HEK293 (cell line): ENCODE data around the gene MCRIP2.
A peak's percentile ranks its signal among the peaks of the same experiment; 100 is the strongest.

Experiments
- CTCF ChIA-PET: fragments of 350-600 bp; formaldehyde crosslinking; extraction: SDS; loops from one replicate; lab custom pipeline; 2021; ENCODE audit warnings: antibody characterized with exemption; lab: Yijun Ruan, JAX
- POLR2A ChIA-PET: fragments of 300-600 bp; formaldehyde crosslinking; extraction: SDS; loops from one replicate; lab custom pipeline; 2020; ENCODE audit warnings: antibody characterized with exemption, inconsistent platforms; lab: Yijun Ruan, JAX
- H3K27ac ChIP-seq: fragments of 200-500 bp; sonication (Bioruptor generic); 2 replicates; pipeline ENCODE4 v1.5.1; 2014; ENCODE audit warnings: low read depth, low read length, control low read depth, inconsistent platforms; ENCODE audit errors: extremely low read depth
- H3K36me3 ChIP-seq, 2 experiments: fragments of 200-500 bp in 1 of 2; sonication (Bioruptor generic) in 1 of 2; 1 replicate in 1 of 2; 2 replicates in 1 of 2; pipeline ENCODE4 v1.5.1; 2014 to 2017; ENCODE audit warnings: inconsistent platforms in 2 of 2, low read length in 2 of 2; ENCODE audit not compliant: control insufficient read depth in 2 of 2, insufficient read depth in 1 of 2
- H3K4me1 ChIP-seq: fragments of 200-500 bp; sonication (Bioruptor generic); 2 replicates; pipeline ENCODE4 v1.5.1; 2014; ENCODE audit warnings: mild to moderate bottlenecking, low read length, inconsistent platforms; ENCODE audit not compliant: control insufficient read depth, insufficient read depth
- H3K4me3 ChIP-seq: 2 replicates; pipeline ENCODE4 v1.5.1; 2011; ENCODE audit warnings: low read depth, mild to moderate bottlenecking, control low read depth, low read length, moderate library complexity
- H3K9me3 ChIP-seq: fragments of 200-500 bp; sonication (Bioruptor generic); 2 replicates; pipeline ENCODE4 v1.5.1; 2014; ENCODE audit warnings: low read depth, low read length, inconsistent platforms; ENCODE audit not compliant: control insufficient read depth, insufficient read depth
- GLI4 ChIP-seq: fragments of 450-650 bp; formaldehyde crosslinking; IDR thresholded peaks from 2 replicates; pipeline ENCODE4 v1.5.1; 2016; ENCODE audit warnings: missing biosample characterization, missing genetic modification characterization
- GLIS1 ChIP-seq: fragments of 450-650 bp; formaldehyde crosslinking; IDR thresholded peaks from 2 replicates; pipeline ENCODE4 v1.5.1; 2016; ENCODE audit warnings: missing biosample characterization, missing genetic modification characterization
- KLF8 ChIP-seq: fragments of 450-650 bp; formaldehyde crosslinking; IDR thresholded peaks from 2 replicates; pipeline ENCODE4 v1.5.1; 2016; ENCODE audit warnings: missing biosample characterization, missing genetic modification characterization
- PBX3 ChIP-seq: sonication (generic); formaldehyde crosslinking; IDR thresholded peaks from 2 replicates; pipeline ENCODE4 v1.8.1; 2022; ENCODE audit warnings: mild to moderate bottlenecking, moderate library complexity, missing genetic modification reagents
- RBAK ChIP-seq: fragments of 450-650 bp; formaldehyde crosslinking; IDR thresholded peaks from 2 replicates; pipeline ENCODE4 v1.5.1; 2016; ENCODE audit warnings: missing biosample characterization, missing genetic modification characterization
- REST ChIP-seq: fragments of 450-650 bp; formaldehyde crosslinking; IDR thresholded peaks from 2 replicates; pipeline ENCODE4 v1.5.1; 2016; ENCODE audit warnings: missing biosample characterization, missing genetic modification characterization
- SP7 ChIP-seq: fragments of 450-650 bp; formaldehyde crosslinking; IDR thresholded peaks from 2 replicates; pipeline ENCODE4 v1.5.1; 2016; ENCODE audit warnings: missing biosample characterization, missing genetic modification characterization
- ZEB2 ChIP-seq: fragments of 450-650 bp; formaldehyde crosslinking; IDR thresholded peaks from 2 replicates; pipeline ENCODE4 v1.5.1; 2016; ENCODE audit warnings: missing biosample characterization, missing genetic modification characterization
- ZNF146 ChIP-seq: fragments of 450-650 bp; formaldehyde crosslinking; IDR thresholded peaks from 2 replicates; pipeline ENCODE4 v1.5.1; 2016; ENCODE audit warnings: missing biosample characterization, missing genetic modification characterization
- ZNF175 ChIP-seq: fragments of 450-650 bp; formaldehyde crosslinking; IDR thresholded peaks from 2 replicates; pipeline ENCODE4 v1.5.1; 2016; ENCODE audit warnings: missing biosample characterization, missing genetic modification characterization
- ZNF266 ChIP-seq: fragments of 450-650 bp; formaldehyde crosslinking; IDR thresholded peaks from 2 replicates; pipeline ENCODE4 v1.5.1; 2016; ENCODE audit warnings: missing biosample characterization, missing genetic modification characterization, low read depth
- ZNF311 ChIP-seq: fragments of 450-650 bp; formaldehyde crosslinking; IDR thresholded peaks from 2 replicates; pipeline ENCODE4 v1.5.1; 2017; ENCODE audit warnings: missing biosample characterization, missing genetic modification characterization, borderline replicate concordance
- ZNF416 ChIP-seq: fragments of 450-650 bp; formaldehyde crosslinking; IDR thresholded peaks from 2 replicates; pipeline ENCODE4 v1.5.1; 2016; ENCODE audit warnings: missing biosample characterization, missing genetic modification characterization
- ZNF530 ChIP-seq: fragments of 450-650 bp; formaldehyde crosslinking; IDR thresholded peaks from 2 replicates; pipeline ENCODE4 v1.5.1; 2016; ENCODE audit warnings: low read depth, missing biosample characterization, missing genetic modification characterization
- ZNF561 ChIP-seq: fragments of 450-650 bp; IDR thresholded peaks from 2 replicates; pipeline ENCODE4 v1.5.1; 2018; ENCODE audit warnings: missing biosample characterization, missing genetic modification characterization, borderline replicate concordance
- ZNF645 ChIP-seq: fragments of 450-650 bp; formaldehyde crosslinking; IDR thresholded peaks from 2 replicates; pipeline ENCODE4; 2016; ENCODE audit warnings: missing biosample characterization, missing genetic modification characterization
- ZNF777 ChIP-seq: fragments of 450-650 bp; formaldehyde crosslinking; IDR thresholded peaks from 2 replicates; pipeline ENCODE4 v1.5.1; 2017; ENCODE audit warnings: missing biosample characterization, missing genetic modification characterization, borderline replicate concordance
- ZNF843 ChIP-seq: fragments of 450-650 bp; formaldehyde crosslinking; IDR thresholded peaks from 2 replicates; pipeline ENCODE4 v1.5.1; 2016; ENCODE audit warnings: missing biosample characterization, missing genetic modification characterization
- TF ChIP-seq, protein P1 (sequence below): fragments of 450-650 bp; IDR thresholded peaks from 2 replicates; pipeline ENCODE4 v1.5.1; 2018; ENCODE audit warnings: missing biosample characterization, missing genetic modification characterization
- TF ChIP-seq, protein P2 (sequence below): fragments of 450-650 bp; formaldehyde crosslinking; optimal IDR thresholded peaks from 2 replicates; pipeline ENCODE3; 2016; ENCODE audit warnings: missing biosample characterization, mild to moderate bottlenecking, missing genetic modification characterization
- TF ChIP-seq, protein P3 (sequence below): IDR thresholded peaks from 2 replicates; pipeline ENCODE4 v1.6.1; 2011; ENCODE audit warnings: mild to moderate bottlenecking, low read depth, low read length, borderline replicate concordance
- TF ChIP-seq, protein P4 (sequence below): fragments of 450-650 bp; formaldehyde crosslinking; IDR thresholded peaks from 2 replicates; pipeline ENCODE4 v1.5.1; 2017; ENCODE audit warnings: missing biosample characterization, missing genetic modification characterization

Gene MCRIP2

DNA sequence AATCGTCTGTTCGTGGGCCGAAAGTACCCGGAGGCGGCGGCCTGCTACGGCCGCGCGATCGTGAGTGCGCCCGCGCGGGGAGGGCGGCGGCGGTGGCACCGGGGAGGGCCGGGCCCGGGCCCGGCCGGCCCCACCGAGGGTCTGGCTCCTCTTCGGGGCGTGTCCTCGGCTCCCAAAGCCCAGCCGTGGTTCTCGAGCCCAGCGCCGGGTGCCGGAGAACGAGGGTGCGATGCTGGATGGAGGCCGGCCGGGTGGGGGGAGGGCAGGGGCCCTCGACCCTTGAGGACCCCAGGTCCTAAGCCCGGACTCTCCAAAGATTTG lies 39.0 kb downstream of the MCRIP2 start:
- ChIA-PET CTCF (no interaction called here), POLR2A (interaction anchor here (0.9 to 5.4 kb wide), 10 partner anchors 9 to 108 kb away, joined by 3 to 57 read pairs (median 4); partner anchors contain the start of genes ANTKMT, CHTF18, RHOT2 and RPUSD1)
- Histone ChIP-seq H3K27ac (peak overlapping the region; percentile 97), H3K4me3 (peak overlapping the region; percentile 82), H3K9me3 (no peaks in the 10 kb centered on the region), H3K36me3 (peaks cover 3 to 42% of the 10 kb centered on the region in 2 experiments; a peak in 1 of 3 replicates), H3K4me1 (peaks cover 14% of the 10 kb centered on the region; the same call in 1 of the 2 replicates)
- TF ChIP-seq GLIS1 = no peak
- no peak for TF ChIP-seq KLF8
- no peak for TF ChIP-seq ZNF266 (tag by site-specific recombination)
- no peak for TF ChIP-seq ZNF311 (tag by site-specific recombination)
- no peak for TF ChIP-seq GLI4
- no peak for TF ChIP-seq ZNF843 (tag by site-specific recombination)
- TF ChIP-seq, protein P1, sequence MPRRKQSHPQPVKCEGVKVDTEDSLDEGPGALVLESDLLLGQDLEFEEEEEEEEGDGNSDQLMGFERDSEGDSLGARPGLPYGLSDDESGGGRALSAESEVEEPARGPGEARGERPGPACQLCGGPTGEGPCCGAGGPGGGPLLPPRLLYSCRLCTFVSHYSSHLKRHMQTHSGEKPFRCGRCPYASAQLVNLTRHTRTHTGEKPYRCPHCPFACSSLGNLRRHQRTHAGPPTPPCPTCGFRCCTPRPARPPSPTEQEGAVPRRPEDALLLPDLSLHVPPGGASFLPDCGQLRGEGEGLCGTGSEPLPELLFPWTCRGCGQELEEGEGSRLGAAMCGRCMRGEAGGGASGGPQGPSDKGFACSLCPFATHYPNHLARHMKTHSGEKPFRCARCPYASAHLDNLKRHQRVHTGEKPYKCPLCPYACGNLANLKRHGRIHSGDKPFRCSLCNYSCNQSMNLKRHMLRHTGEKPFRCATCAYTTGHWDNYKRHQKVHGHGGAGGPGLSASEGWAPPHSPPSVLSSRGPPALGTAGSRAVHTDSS (tag by site-specific recombination) = no peak
- no peak for TF ChIP-seq ZNF645 (tag by site-specific recombination)
- TF ChIP-seq, protein P2, sequence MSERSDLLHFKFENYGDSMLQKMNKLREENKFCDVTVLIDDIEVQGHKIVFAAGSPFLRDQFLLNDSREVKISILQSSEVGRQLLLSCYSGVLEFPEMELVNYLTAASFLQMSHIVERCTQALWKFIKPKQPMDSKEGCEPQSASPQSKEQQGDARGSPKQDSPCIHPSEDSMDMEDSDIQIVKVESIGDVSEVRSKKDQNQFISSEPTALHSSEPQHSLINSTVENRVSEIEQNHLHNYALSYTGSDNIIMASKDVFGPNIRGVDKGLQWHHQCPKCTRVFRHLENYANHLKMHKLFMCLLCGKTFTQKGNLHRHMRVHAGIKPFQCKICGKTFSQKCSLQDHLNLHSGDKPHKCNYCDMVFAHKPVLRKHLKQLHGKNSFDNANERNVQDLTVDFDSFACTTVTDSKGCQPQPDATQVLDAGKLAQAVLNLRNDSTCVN (tag by site-specific recombination) = no peak
- TF ChIP-seq ZNF416 = no peak
- no peak for TF ChIP-seq PBX3 (CRISPR knock-in tag)
- TF ChIP-seq ZEB2 (tag by site-specific recombination) = no peak
- no peak for TF ChIP-seq ZNF530 (tag by site-specific recombination)

- H3K36me3 ChIP-seq = peaks cover 3 to 48% of the 10 kb centered on the region in 2 experiments; a peak in 1 of 3 replicates
- H3K4me1 ChIP-seq = peaks cover 14% of the 10 kb centered on the region; the same call in 1 of the 2 replicates
- ChIA-PET CTCF (interaction anchor here (0.6 to 1.1 kb wide), 4 partner anchors 14 to 376 kb away, joined by 3 to 5 read pairs (median 4); no protein-coding TSS in a partner anchor), POLR2A (interaction anchor here (0.6 to 5.4 kb wide), 10 partner anchors 7 to 131 kb away, joined by 3 to 57 read pairs (median 5); partner anchors contain the start of genes ANTKMT, RHOT2, WDR24 and WDR90)
- peak overlapping the region; percentile 82 for H3K4me3 ChIP-seq
- peak overlapping the region; percentile 97 for H3K27ac ChIP-seq
- no peaks in the 10 kb centered on the region for H3K9me3 ChIP-seq
- TF ChIP-seq SP7 (0 out of 2 replicates have a peak, but pooled peaks have one; percentile 9), ZNF175 (tag by site-specific recombination) (no peak), ZNF561 (no peak), ZNF777 (no peak), ZNF146 (tag by site-specific recombination) (peak; percentile 2; the same call in 1 of the 2 replicates), REST (tag by site-specific recombination) (peak; percentile 12; the same call in 1 of the 2 replicates), RBAK (tag by site-specific recombination) (no peak)
- TF ChIP-seq, protein P3, sequence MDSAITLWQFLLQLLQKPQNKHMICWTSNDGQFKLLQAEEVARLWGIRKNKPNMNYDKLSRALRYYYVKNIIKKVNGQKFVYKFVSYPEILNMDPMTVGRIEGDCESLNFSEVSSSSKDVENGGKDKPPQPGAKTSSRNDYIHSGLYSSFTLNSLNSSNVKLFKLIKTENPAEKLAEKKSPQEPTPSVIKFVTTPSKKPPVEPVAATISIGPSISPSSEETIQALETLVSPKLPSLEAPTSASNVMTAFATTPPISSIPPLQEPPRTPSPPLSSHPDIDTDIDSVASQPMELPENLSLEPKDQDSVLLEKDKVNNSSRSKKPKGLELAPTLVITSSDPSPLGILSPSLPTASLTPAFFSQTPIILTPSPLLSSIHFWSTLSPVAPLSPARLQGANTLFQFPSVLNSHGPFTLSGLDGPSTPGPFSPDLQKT = no peak
- TF ChIP-seq, protein P4, sequence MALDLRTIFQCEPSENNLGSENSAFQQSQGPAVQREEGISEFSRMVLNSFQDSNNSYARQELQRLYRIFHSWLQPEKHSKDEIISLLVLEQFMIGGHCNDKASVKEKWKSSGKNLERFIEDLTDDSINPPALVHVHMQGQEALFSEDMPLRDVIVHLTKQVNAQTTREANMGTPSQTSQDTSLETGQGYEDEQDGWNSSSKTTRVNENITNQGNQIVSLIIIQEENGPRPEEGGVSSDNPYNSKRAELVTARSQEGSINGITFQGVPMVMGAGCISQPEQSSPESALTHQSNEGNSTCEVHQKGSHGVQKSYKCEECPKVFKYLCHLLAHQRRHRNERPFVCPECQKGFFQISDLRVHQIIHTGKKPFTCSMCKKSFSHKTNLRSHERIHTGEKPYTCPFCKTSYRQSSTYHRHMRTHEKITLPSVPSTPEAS (tag by site-specific recombination) = no peak
These were observed 39.5 kb downstream of the MCRIP2 start for GRCh38 chr16:680967-681745.
